HL-60 (cell line): ENCODE measurements around the gene DPH1.

Experiments used
- DNase-seq, 2 experiments: peaks; one replicate each; pipeline ENCODE4 v3.0.0-alpha.2; 2010 to 2020; ENCODE audit warnings: low read depth in 1 of 2, low spot score in 1 of 2
- H3K27ac ChIP-seq: fragments of 250-450 bp; sonication (Bioruptor Pico); replicated peaks from 2 replicates; pipeline ENCODE4 v1.5.1; 2020; ENCODE audit warnings: mild to moderate bottlenecking, moderate library complexity
- H3K27me3 ChIP-seq: fragments of 250-450 bp; sonication (Bioruptor Pico); 2 replicates; pipeline ENCODE4 v1.5.1; 2021; ENCODE audit warnings: mild to moderate bottlenecking, moderate library complexity; ENCODE audit not compliant: insufficient read depth, poor library complexity, severe bottlenecking
- H3K4me3 ChIP-seq: replicated peaks from 2 replicates; pipeline ENCODE4 v1.5.1; 2011; ENCODE audit warnings: mild to moderate bottlenecking, control low read depth, low read length; ENCODE audit not compliant: insufficient read depth
- GABPA ChIP-seq: IDR thresholded peaks from 2 replicates; pipeline ENCODE4 v1.6.1; 2012; ENCODE audit warnings: low read depth
- POLR2AphosphoS5 ChIP-seq: IDR thresholded peaks from 2 replicates; pipeline ENCODE4 v1.6.1; 2012; ENCODE audit warnings: low read depth
- SPI1 ChIP-seq: IDR thresholded peaks from 2 replicates; pipeline ENCODE4 v1.6.1; 2012; ENCODE audit warnings: low read depth, mild to moderate bottlenecking, borderline replicate concordance
- TF ChIP-seq, protein P1 (sequence below): IDR thresholded peaks from 2 replicates; pipeline ENCODE4 v1.6.1; 2012; ENCODE audit warnings: low read depth; ENCODE audit not compliant: insufficient replicate concordance
- TF ChIP-seq, protein P2 (sequence below): IDR thresholded peaks from one replicate; pipeline ENCODE4 v1.5.1; 2011; ENCODE audit warnings: low read length, control low read depth, inconsistent platforms; ENCODE audit not compliant: insufficient read depth

DPH1 gene

DNA sequence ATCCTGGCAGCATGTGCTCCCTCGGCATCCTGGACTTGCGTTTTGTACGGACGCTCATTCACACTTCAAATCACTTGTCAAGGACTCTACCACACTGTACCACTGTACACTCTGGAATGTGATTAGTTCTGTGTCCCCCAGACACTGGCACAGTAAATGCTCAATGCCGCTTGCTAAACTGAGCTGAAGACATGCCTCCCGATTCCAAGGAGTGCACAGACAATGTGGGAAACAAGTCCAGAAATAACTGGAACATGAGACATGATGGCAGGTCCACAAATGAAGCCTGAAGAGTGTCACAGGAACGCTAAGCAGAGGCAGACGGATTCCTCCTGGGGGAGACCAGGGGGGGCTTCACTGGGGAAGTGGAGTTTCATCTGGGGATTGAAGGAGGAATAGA is 47.1 kb downstream of the DPH1 start:
- Histone ChIP-seq H3K27ac (no peak overlapping the region), H3K27me3 (no peaks in the 10 kb centered on the region), H3K4me3 (no peak overlapping the region)
- DNase-seq, result no peak
- TF ChIP-seq, protein P1, sequence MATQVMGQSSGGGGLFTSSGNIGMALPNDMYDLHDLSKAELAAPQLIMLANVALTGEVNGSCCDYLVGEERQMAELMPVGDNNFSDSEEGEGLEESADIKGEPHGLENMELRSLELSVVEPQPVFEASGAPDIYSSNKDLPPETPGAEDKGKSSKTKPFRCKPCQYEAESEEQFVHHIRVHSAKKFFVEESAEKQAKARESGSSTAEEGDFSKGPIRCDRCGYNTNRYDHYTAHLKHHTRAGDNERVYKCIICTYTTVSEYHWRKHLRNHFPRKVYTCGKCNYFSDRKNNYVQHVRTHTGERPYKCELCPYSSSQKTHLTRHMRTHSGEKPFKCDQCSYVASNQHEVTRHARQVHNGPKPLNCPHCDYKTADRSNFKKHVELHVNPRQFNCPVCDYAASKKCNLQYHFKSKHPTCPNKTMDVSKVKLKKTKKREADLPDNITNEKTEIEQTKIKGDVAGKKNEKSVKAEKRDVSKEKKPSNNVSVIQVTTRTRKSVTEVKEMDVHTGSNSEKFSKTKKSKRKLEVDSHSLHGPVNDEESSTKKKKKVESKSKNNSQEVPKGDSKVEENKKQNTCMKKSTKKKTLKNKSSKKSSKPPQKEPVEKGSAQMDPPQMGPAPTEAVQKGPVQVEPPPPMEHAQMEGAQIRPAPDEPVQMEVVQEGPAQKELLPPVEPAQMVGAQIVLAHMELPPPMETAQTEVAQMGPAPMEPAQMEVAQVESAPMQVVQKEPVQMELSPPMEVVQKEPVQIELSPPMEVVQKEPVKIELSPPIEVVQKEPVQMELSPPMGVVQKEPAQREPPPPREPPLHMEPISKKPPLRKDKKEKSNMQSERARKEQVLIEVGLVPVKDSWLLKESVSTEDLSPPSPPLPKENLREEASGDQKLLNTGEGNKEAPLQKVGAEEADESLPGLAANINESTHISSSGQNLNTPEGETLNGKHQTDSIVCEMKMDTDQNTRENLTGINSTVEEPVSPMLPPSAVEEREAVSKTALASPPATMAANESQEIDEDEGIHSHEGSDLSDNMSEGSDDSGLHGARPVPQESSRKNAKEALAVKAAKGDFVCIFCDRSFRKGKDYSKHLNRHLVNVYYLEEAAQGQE, result no peak
- TF ChIP-seq SPI1 (no peak), GABPA (no peak), POLR2AphosphoS5 (no peak)
- TF ChIP-seq, protein P2, sequence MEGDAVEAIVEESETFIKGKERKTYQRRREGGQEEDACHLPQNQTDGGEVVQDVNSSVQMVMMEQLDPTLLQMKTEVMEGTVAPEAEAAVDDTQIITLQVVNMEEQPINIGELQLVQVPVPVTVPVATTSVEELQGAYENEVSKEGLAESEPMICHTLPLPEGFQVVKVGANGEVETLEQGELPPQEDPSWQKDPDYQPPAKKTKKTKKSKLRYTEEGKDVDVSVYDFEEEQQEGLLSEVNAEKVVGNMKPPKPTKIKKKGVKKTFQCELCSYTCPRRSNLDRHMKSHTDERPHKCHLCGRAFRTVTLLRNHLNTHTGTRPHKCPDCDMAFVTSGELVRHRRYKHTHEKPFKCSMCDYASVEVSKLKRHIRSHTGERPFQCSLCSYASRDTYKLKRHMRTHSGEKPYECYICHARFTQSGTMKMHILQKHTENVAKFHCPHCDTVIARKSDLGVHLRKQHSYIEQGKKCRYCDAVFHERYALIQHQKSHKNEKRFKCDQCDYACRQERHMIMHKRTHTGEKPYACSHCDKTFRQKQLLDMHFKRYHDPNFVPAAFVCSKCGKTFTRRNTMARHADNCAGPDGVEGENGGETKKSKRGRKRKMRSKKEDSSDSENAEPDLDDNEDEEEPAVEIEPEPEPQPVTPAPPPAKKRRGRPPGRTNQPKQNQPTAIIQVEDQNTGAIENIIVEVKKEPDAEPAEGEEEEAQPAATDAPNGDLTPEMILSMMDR, result no peak

DNA sequence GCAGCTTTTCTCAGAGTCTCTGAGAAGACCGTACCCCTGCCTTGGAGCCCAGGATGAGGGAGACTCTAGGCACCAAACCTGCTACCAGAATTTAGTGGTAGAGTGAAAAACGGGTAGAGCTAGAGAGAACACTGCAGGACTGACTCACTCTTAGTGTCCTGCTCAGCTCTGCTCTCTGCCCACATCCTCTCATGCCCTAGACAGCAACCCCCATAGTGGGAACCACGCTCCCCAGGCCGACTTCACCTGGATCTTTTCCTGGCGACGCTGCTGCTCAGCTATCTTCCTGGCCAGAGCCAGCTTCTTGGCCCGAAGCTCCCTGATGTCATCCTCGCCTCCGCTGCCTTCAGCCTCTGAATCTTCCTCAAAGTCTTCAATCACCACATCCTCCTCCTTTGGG is 51.6 kb downstream of the DPH1 start:
- TF ChIP-seq SPI1 (no peak), GABPA (no peak), POLR2AphosphoS5 (no peak)
- TF ChIP-seq, protein P2, result no peak
- TF ChIP-seq, protein P1, result no peak
- no peak overlapping the region for H3K4me3 ChIP-seq
- H3K27me3 ChIP-seq, result no peaks in the 10 kb centered on the region
- DNase-seq, result no peak
- no peak overlapping the region for H3K27ac ChIP-seq

DNA sequence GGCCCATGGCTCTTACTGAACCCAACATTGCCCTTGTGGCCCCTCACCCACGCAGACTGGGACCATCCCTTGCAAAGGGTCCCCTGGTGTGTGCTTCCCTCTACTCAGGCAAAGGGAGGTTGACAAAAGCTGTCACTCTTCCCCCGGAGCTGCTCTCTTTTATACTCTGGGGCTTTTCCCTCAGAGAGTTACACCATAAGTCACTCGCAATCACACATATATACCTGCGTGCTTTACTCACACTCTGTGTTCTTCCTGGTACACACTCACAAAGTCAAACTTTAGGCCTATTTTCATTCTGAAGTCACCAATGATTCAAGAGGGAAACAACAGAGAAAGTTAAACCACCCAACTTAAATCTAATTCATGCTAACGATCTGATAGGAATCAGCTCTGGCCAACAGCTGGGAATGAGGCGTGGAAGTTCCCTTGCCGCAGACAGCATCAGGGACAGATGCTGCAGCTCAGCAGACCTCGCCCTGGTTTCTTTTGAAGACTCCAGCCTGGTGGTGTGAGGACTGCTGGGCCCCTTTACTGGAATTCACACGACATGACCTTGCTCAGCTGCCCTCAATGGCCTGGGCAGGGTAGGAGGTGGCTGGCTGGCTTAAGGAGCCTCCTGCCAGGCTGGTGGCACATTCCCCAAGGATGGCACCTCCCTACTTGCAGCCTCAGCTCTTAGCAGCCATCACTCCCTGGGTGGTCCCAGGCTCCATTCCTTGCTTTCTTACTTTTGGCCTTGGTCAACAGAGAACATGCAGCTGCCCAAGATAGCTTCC is 52.2 kb downstream of the DPH1 start:
- Histone ChIP-seq H3K27ac (no peak overlapping the region), H3K27me3 (no peaks in the 10 kb centered on the region), H3K4me3 (no peak overlapping the region)
- DNase-seq, result no peak
- no peak for TF ChIP-seq GABPA
- no peak for TF ChIP-seq SPI1
- TF ChIP-seq, protein P2, result no peak
- TF ChIP-seq, protein P1, result no peak
- no peak for TF ChIP-seq POLR2AphosphoS5
